Measurements from ENCODE around the gene PPP2R5D. TPM values are rescaled to one million over a fixed set of nuclear protein-coding genes. Genes with fewer than 3 reads are reported as not detected.

The PPP2R5D gene
- total and polyA plus RNA-seq, 9 of the 15 experiments (the other 6 are each of a cell fraction or from before 2014, with no cell fraction given) = 1.3 to 96.1 (median 38.4) TPM

DNA sequence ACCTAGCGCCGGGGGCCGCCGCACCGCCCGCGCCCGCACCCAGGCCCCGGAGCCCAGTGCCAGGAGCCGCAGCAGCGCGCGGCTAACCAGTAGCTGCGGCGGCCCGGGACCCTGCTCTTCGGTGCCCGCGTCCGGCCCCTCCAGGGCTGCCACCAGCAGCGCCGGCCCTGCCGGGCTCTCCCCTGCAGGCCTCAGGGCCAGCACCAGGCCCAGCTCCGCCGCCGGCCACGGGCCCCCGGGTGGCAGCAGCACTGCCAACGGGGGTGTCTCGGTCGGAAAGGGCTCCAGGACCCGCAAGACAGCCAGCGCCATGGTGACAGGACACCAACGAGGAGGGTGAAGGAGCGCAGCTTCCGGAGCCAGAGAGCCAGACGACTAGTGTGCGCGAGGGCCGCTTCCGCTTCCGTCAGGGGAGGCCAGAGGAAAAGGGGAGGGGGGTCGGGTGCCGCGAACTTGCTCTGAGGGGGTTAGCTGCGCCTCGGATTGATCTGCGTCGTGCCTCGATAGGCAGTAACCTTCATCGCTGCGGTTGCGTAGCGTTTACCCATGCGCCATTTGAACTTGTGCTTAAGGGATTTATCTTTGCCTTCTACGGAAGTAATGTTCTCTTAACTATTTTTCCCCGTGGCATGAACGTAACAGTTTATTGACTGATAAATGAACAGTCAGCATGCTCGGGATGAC is 5.4 kb upstream of the PPP2R5D start, which contains the start of gene PEX6 (continued):
- TF ChIP-seq, protein P1, sequence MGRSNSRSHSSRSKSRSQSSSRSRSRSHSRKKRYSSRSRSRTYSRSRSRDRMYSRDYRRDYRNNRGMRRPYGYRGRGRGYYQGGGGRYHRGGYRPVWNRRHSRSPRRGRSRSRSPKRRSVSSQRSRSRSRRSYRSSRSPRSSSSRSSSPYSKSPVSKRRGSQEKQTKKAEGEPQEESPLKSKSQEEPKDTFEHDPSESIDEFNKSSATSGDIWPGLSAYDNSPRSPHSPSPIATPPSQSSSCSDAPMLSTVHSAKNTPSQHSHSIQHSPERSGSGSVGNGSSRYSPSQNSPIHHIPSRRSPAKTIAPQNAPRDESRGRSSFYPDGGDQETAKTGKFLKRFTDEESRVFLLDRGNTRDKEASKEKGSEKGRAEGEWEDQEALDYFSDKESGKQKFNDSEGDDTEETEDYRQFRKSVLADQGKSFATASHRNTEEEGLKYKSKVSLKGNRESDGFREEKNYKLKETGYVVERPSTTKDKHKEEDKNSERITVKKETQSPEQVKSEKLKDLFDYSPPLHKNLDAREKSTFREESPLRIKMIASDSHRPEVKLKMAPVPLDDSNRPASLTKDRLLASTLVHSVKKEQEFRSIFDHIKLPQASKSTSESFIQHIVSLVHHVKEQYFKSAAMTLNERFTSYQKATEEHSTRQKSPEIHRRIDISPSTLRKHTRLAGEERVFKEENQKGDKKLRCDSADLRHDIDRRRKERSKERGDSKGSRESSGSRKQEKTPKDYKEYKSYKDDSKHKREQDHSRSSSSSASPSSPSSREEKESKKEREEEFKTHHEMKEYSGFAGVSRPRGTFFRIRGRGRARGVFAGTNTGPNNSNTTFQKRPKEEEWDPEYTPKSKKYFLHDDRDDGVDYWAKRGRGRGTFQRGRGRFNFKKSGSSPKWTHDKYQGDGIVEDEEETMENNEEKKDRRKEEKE (IDR thresholded peaks at IDR 0.05; ENCODE audit: borderline replicate concordance in 1 of 2, control insufficient read depth in 1 of 2, low read depth in 2 of 2, low read length in 1 of 2) = 0 out of 4 replicates have a peak, but pooled peaks of 1 of the 2 experiments have one; percentile 24
- TF ChIP-seq SIN3B (IDR thresholded peaks at IDR 0.05; ENCODE audit: low read depth) = peak; percentile 70; the same call in 1 of the 2 replicates
- TF ChIP-seq HNRNPUL1 (IDR thresholded peaks at IDR 0.05; ENCODE audit: low read length) = no peak
- no peak; the same call in 1 of the 2 replicates for TF ChIP-seq ATF1 (CRISPR knock-in tag; IDR thresholded peaks at IDR 0.05)
- TF ChIP-seq ATF1 (tag; IDR thresholded peaks at IDR 0.05) = peak; percentile 89
- 0 out of 2 replicates have a peak, but pooled peaks have one; percentile 44 for TF ChIP-seq ZNF830 (CRISPR knock-in tag; IDR thresholded peaks at IDR 0.05)
- TF ChIP-seq, protein P2, sequence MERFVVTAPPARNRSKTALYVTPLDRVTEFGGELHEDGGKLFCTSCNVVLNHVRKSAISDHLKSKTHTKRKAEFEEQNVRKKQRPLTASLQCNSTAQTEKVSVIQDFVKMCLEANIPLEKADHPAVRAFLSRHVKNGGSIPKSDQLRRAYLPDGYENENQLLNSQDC (CRISPR knock-in tag; IDR thresholded peaks at IDR 0.05) = 0 out of 2 replicates have a peak, but pooled peaks have one; percentile 19
- TF ChIP-seq, protein P3, sequence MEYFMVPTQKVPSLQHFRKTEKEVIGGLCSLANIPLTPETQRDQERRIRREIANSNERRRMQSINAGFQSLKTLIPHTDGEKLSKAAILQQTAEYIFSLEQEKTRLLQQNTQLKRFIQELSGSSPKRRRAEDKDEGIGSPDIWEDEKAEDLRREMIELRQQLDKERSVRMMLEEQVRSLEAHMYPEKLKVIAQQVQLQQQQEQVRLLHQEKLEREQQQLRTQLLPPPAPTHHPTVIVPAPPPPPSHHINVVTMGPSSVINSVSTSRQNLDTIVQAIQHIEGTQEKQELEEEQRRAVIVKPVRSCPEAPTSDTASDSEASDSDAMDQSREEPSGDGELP (CRISPR knock-in tag; IDR thresholded peaks at IDR 0.05; ENCODE audit: borderline replicate concordance) = 0 out of 2 replicates have a peak, but pooled peaks have one; percentile 51
- peak; percentile 49; the same call in 1 of the 2 replicates for TF ChIP-seq MTA3 (IDR thresholded peaks at IDR 0.05; ENCODE audit: borderline replicate concordance)
- TF ChIP-seq CREBBP (IDR thresholded peaks at IDR 0.05; ENCODE audit: low read depth, low read length) = no peak
- peak; percentile 91 for TF ChIP-seq POLR2B (IDR thresholded peaks at IDR 0.05; ENCODE audit: low read depth, partially characterized antibody)
- peak; percentile 19; the same call in 1 of the 2 replicates for TF ChIP-seq NFIC (IDR thresholded peaks at IDR 0.05)
- TF ChIP-seq KDM5B (IDR thresholded peaks at IDR 0.05; ENCODE audit: insufficient replicate concordance, low read depth, low read length) = peak; percentile 84
- TF ChIP-seq, protein P4, sequence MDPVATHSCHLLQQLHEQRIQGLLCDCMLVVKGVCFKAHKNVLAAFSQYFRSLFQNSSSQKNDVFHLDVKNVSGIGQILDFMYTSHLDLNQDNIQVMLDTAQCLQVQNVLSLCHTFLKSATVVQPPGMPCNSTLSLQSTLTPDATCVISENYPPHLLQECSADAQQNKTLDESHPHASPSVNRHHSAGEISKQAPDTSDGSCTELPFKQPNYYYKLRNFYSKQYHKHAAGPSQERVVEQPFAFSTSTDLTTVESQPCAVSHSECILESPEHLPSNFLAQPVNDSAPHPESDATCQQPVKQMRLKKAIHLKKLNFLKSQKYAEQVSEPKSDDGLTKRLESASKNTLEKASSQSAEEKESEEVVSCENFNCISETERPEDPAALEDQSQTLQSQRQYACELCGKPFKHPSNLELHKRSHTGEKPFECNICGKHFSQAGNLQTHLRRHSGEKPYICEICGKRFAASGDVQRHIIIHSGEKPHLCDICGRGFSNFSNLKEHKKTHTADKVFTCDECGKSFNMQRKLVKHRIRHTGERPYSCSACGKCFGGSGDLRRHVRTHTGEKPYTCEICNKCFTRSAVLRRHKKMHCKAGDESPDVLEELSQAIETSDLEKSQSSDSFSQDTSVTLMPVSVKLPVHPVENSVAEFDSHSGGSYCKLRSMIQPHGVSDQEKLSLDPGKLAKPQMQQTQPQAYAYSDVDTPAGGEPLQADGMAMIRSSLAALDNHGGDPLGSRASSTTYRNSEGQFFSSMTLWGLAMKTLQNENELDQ (CRISPR knock-in tag; IDR thresholded peaks at IDR 0.05; ENCODE audit: borderline replicate concordance) = no peak
- TF ChIP-seq, protein P5, sequence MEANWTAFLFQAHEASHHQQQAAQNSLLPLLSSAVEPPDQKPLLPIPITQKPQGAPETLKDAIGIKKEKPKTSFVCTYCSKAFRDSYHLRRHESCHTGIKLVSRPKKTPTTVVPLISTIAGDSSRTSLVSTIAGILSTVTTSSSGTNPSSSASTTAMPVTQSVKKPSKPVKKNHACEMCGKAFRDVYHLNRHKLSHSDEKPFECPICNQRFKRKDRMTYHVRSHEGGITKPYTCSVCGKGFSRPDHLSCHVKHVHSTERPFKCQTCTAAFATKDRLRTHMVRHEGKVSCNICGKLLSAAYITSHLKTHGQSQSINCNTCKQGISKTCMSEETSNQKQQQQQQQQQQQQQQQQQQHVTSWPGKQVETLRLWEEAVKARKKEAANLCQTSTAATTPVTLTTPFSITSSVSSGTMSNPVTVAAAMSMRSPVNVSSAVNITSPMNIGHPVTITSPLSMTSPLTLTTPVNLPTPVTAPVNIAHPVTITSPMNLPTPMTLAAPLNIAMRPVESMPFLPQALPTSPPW (CRISPR knock-in tag; IDR thresholded peaks at IDR 0.05) = peak; percentile 90
- peak; percentile 4; the same call in 1 of the 2 replicates for TF ChIP-seq ZNF24 (IDR thresholded peaks at IDR 0.05)
- 0 out of 2 replicates have a peak, but pooled peaks have one; percentile 74 for TF ChIP-seq NFRKB (IDR thresholded peaks at IDR 0.05; ENCODE audit: low read depth)
- TF ChIP-seq HDAC1 (IDR thresholded peaks at IDR 0.05) = peak in 1 of 2 experiments; percentile 71; a peak in 1 of 4 replicates
- TF ChIP-seq TAF1 (IDR thresholded peaks at IDR 0.05; ENCODE audit: control insufficient read depth, extremely low read depth, insufficient read depth, low read length, severe bottlenecking) = peak; percentile 93

All from K562 (cell line).